Activated naive CD4-positive, alpha-beta T cell (primary cell): ENCODE results near the gene CPOX.
A peak's percentile ranks its signal among the peaks of the same experiment; 100 is the strongest.
"Not testable (repeated sequence)": the region's sequence is repeated elsewhere in the genome, so short reads cannot be mapped to it uniquely, and the experiment has no call there.

Source experiments
- DNase-seq, 4 experiments: peaks; one replicate each; lab custom pipeline; 2025; lab: John Stamatoyannopoulos, UW

The CPOX gene

DNA sequence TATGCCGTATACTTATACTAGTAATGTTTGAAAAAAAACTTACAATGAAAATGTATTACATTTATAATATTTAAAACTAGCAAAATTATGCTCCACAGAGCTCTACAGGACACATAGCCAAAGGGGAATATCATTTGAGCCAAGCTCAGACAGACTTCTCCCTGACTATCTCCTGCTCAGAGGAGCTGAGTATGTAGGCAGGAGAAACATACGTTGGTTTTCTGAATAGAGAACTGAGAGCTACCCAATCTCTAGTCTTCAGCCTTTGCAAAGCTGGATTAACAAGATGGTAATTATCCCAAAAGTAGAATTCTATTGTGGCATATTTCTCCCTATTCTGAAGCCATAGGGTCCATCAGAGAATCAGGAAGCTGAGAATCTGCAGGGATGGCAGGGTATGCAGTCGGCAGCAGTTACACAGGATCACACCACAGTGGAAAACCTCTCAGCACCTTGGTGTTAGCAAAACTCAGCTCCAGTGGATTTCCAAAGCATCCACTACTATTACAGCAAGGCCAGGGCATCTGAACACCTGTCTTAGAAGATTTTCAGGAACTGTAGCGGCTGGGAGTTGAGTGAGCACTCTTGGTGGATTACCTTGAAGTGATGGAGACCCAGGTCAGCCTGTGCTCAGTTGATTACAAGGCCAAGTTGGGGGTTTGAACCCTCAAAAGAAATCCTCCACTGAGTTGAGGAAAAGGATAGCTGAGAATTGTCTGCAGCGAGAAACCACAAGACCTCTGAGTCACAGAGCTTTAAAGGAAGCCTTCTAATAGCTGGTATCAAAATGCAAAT is 31.5 kb downstream of the CPOX start:
- DNase-seq, result no peak

DNA sequence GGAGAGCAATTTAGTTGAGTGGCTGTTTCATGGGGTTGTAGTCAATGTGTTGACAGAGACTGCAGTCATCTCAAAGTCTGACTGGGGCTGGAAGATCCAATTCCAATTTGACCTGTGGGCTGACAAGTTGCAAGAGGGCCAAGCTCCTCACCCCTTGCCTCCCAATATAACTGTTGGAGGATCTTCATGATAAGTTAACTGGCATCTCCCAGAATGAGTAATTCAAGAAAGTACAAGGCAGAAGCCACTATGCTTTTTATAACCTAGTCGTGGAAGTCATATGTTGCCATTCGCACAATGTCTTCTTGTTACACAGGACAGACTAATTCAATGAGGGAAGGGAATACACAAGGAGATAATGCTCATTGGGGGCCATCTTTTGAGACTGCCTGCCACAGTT is 32.5 kb downstream of the CPOX start:
- DNase-seq, result no peak

DNA sequence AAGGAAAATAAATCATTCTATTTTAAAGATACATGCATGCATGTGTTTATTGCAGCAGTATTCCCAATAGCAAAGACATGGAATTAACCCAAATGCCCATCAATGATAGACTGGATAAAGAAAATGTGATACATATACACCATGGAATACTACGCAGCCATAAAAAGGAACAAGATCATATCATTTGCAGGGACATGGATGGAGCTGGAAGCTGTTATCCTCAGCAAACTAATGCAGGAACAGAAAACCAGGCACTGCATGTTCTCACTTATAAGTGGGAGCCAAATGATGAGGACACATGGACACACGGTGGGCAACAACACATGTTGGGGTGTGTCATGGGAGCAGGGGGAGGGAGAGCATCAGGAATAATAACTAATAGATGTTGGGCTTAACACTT is 33.6 kb downstream of the CPOX start:
- DNase-seq, result not testable (repeated sequence)

DNA sequence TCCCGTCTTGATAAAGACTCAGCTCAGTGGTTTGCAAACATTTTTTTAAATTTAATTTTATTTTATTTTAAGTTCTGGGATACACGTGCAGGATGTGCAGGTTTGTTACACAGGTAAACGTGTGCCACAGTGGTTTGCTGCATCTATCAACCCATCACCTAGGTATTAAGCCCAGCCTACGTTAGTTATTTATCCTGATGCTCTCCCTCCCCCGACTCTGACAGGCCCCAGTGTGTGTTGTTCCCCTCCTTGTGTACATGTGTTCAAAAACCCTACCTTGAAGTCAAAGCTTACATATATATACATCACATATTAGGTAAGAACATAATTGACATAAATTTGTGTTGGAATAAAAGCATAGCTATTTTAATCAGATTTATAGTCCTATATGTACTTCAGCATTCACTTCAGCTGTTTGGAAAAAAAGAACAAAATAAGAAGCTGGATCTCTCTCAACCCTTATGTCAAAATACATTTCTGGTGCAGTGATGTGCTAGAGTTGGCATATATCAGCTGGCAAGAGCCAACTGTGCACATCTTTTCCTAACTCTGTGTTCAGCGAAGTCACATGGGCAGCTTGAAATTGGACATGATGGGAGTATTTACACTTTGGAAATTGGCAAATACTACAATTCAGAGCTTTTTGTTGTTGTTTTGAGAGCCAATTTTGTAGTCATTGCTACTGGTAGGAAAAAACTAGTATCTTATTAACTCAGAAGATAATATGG is 35.1 kb downstream of the CPOX start:
- DNase-seq, result no peak

DNA sequence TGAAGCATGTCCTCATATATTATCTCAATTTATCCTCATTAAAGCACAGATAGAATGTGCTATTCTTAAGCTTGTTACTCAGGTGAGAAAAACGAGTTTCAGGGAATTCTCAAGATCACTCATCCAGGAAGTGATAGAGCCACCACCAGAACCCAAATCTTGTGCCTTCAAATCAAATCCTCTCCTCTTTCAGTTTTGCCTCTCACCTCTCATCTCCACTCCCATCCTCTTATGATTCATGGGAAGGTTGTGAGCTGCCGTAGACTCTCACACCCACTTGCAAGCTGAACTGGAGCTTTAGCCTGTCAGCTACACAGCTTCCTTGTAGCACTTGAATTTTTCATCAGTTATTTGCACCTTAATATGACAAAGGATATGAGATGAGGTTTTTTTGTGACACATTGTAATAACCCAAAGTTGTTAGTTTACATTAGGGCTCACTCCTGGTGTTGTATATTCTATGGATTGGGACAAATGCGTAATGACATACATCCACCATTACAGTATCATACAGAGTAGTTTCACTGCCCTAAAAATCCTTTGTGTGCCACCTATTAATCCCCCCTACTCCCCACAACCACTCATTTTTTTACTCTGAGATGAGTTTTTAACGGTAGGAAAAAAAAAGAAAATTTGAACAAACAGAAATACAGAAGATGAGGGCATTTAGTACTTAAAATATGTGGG is 35.9 kb downstream of the CPOX start:
- DNase-seq, result no peak

DNA sequence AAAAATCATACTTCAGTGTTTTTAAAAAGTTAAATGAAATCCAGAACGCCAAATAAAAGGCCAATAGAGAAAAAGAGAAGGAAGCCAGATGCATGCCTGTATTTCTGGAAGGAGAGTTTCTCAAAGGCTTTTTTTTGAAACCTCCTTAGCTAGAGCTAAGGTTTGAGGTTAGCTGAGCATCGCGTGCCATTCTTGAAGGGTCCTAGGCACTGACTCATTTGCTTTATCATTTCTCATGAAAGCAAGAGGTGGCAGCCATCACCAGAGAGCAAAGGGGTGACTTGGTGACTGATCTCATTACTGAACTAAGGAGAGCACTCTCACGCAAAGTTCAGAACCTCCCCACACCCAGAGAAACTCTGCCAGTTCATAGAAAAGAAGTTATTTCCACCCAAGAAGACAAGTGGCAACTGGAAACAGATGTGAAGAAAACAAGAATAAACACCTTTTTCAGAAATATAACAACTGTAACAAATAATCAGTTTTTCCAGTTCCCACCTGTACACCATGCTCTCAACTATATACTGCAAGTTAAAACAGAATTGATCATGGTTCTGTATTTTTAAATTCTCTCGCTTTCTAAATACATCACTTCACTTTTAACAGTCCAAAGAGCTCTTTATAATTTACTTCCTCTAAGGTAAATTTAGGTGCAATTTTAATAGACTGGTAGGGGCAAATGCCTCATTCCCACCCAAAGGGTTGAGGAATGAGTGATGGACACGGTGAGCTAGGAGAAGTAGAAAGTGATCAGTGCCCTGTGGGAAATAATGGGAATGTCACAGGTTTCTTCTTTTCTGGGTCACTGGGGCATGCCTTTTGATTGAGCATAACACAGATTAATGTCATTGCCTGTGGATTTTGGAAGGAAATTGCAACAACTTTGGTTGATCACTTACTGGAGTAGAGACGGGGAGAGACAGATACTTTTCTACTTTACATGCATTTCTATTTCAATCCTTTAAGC is 37.0 kb downstream of the CPOX start:
- peak in 1 of 4 experiments; percentile 6 for DNase-seq

DNA sequence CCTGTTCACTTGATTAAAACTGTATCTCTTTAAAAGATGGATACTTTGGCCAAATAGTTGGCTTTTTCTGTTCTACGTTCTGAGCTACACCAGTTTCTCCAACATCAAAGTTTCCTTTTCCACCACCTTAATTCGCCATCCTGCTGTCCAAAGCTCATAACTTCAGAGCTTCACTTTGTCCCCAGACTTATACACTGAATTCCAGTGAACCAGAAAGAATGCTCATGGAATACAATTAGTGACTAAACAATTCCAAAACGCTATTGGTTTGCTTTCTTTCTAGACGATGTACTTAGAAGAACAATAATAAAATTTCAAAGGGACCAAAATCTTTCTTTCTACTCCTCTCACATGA is 38.4 kb downstream of the CPOX start:
- DNase-seq, result no peak

DNA sequence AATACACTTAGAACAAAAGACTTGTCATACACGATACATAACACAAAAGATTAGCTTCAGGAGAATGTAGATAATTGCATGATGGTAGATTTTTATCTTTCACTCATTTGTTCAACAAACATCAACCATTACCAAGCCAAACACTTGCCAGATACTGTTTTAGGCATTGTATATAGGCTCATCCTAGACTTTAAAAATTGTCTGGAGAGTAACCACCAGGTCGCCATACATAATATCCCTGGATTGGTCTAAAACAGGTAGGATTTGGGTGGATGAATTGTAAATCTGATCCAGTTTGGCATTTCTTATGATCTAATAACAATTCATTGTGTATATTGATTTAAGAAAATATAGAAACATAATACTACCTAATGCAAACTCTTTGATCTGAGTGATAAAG is 38.8 kb downstream of the CPOX start:
- no peak for DNase-seq

DNA sequence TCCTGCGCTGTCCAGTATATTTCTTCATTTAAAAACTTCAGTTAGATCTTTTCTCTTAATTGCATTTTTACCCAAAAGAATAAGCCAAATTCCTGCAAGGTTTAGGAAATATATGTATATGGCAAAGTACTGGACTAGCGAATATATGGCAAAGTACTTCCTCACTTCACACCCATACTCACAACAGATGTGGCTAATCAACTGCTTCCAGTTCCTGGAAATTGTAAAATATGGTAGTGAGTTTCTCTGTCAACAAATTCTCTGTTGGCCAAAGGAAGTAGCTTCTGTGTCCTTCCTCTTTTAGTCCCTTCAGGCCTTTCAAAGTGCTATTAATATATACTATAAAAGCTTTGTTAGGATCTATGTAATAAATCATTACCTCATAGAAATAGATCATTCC is 39.7 kb downstream of the CPOX start:
- DNase-seq, result no peak

DNA sequence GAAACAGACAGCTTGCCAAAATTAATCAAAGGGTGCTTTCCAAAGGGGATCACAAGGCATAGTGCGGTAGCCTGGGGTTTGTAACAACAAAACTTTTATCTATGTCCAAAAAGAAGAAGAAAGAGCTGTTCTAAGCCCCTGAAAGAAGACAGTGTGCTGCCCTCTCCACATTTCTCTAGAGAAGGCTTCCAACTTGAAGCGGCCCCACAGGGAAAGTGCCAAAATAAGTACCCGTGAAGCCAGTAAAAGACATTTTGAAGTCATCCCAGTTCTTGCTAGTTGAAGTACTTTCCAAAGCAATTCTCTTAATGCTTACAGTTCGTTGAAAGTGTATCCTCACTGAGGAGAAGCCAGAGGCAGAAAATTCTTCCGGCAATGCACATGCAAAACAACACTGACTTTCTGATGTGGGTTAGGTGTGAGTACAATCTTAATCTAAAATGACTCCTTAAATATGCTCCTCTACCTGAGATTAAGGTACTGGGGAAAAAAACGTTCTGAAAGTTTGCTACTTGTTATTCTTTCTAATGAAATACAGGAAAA is 40.3 kb downstream of the CPOX start:
- DNase-seq, result no peak

DNA sequence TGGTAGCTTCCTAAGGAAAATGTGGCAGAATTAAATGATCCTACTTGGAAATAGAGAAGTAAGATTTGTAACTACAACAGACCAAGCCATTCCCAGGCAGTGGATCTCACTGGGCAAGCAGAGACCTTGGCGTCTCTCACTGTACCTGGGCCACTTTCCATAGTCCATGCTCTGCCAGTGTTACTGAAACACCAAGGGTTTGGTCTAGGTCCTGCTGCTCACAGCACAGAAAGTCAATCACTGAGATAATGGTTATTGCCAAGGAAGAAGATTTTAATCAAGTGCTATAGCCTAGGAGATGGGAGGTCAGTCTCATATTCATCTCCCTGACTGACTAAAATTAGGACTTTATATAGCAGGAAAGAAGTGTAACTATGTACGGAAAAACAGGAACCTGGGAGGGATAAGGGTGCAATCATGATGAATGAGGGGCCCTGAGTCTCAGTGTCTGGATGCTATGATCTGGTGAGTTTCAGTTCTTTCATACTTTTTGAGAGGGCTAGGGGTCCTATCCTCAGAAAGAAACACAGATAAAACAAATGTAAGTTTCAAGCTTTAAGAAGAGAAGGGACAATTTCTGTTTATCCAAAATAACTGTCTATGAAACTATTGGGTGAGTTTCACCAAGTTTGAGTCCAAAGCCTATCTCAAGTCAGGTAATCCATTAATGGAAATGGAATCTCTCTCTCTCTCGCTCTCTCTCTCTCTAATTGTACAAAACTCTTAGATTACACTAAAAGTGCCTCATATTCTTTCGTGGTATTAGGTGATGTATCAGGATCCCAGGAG is 41.0 kb downstream of the CPOX start:
- DNase-seq, result no peak

DNA sequence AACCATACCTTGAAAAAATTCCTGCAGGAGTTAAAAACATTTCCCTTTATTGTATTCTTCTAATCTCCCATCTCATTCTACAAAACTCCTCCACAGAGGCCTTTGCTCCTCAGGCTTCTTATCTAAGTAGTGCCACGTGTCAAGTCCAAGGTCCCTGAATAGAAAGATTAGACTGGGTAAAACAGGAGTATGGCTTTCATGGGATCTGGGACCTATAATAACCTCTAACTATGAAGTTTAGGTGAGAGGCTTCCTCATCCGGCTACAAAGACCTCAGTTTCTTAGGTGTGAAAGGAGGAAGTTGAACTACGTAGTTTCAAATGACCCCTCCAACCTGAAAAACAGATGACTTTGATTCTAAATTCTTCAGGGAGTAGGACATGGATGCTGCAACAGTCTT is 41.7 kb downstream of the CPOX start:
- DNase-seq, result no peak

DNA sequence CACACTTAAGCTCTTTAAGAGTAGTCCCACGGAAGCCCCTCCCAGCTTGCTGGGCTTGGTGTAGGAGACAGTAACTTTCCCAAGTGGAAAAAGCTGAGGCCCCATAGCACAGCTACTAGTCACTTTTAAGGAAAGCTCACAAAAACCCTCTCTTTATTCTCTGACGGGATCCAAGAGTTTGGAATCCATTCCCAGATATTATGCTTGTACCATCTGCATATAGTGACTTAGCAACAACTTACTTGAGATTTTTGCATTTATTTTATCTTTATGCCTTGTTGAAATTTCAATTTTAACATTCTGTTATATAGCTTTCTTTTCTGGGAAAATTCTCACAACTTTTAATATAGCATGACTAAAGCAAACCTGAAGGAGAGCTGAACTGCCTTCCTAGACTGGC is 42.2 kb downstream of the CPOX start:
- DNase-seq, result no peak

DNA sequence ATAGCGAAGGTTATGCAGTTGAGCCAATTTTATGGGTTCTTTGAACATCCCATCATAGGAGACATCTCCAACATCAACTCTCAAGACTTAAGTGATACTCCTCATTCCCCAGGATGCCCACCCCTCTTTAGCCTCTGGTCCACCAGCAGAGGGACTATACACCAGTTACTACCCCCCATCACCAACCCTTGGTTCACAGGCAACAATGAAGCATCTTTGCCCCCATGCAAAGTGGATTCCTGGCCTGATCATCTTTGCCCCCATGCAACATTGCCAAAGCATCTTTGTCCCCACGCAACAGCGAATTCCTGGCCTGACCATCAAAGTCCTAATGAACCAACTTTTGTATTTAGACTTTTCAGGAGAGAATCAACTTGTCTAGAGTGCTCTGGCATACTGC is 42.6 kb downstream of the CPOX start:
- DNase-seq, result no peak

DNA sequence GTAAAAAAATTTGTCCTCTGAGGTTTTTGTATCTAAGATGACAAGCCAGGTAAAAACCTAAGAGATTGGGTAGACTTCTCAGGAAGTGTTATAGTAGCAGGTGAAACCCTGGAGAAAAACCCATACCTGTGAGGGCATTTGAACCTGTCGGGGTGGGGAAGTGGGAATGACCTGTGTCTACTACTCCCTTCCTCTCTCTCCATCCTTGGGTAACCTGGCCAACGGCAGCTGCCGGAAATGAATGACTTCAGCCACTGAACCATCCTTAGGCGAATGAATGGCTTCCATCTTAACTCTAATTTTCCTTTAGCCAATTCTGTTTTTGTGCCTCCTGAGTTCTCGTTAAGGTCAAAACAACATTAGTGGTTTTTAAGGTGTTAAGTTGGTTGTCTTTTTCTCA is 44.9 kb downstream of the CPOX start:
- no peak for DNase-seq

DNA sequence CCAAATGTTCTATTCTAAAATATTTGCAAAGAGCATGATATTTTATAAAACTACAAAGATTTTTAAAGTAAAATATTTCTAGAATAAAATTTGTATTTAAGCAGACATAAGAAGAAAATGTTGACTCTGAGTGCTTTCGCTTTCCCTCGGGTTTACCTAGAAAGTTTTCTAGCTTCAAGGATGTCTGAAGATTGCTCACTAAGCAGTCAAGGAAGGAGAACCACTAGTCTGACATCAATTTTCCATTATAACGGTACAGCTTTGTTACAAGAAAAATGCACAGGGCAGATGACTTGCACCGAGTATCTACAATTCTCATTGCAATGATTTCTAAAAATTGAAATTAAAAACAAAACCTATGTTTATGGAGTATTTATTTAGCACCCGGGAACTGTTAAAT is 47.5 kb downstream of the CPOX start:
- no peak for DNase-seq

DNA sequence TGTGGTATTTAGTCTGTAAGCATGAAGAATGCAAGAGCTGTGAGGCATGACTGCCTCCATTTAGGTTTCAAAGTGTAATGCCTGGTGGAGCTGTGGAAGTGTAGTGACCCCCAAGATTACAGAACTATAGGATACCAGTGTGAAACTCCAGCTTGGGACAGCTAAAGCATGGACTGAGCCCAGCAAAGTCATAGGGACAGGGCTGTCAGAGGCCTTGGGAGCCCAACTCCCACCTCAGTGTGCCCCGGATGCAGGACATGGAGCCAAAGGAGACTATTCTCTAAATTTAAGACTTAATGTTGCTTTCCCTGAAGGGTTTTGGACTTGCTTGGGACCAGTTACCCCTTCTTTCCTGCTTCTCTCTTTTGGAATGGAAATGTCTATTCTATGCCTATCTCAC is 50.8 kb downstream of the CPOX start:
- DNase-seq, result no peak

DNA sequence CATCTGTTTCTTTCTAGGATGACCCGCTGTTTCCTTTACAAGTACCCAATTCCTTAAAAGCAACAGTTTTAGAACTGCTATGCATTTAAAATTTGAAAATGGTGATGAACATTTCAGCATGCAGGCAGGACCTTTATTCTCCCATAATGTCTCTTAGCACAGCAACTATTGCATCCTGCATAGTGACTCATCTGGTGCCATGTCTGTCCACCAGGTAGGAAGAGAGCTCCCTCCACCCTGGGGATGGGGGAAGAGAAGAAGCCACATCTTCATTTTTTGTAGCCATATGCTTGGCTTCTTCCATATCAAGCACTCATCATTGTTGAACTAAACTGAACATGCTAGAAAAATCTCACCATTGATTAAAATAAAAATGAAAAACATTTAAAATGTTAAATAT is 51.7 kb downstream of the CPOX start:
- no peak for DNase-seq

DNA sequence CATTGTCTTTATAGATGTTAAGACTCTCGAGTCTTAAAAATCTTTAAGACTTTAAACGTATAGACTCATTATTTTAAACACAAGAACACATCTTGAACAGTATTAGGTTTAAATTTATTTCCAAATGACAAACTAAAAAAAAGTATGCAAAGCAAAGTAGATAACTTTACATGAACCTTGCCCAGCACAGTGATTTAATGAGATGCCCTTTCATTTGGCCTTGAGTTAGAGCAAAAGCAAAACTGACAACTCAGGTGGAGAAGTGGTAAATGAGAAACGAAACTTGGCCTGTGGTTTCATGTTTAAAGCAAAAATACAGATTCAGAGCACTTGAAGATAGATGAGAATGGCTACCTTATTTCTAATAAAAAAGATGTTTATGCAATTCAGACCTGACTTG is 53.1 kb downstream of the CPOX start:
- no peak for DNase-seq

DNA sequence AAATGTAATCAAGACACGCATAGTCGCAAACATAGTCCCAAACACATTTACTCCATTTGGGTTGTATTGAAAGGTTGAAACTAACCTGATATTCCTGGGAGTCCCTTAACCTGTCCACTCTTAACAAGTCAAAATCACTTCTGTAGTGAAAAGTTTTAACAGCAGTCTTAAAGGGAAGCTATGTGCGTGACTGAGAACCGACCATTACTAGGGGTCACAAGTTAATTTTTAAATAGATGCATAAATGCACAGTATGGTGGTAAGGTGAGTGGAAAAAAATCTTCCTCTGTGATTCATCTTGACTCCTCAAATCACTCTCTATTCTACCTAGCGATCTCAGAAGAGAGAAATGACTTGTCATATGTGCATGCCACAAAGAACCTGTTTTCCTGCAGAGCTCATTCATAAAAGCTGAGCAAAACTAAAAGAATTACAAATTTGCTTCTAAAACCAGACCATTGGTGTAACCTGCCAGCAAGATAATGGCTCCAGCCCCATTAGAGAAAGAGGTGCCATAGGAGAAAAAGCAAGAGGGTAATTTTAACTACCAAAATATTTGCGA is 56.9 kb downstream of the CPOX start:
- DNase-seq, result no peak

DNA sequence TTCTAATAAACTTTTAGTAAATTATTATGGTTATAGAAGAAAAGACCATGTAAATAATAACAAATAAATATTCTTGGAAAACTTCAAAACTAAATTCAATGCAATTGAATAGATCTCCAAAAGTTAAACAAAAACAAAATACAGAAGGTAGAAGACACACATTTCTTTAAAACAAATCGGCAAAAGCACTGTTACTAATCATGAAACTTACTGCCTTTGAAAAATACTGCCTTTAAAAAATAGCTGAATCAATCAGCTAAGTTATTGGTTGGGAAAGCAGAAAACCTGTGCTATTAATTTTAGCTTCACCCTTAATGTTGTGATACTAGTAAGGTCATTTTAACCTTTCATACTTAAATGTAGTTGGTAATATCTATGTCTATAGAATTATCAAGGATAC is 58.7 kb downstream of the CPOX start:
- no peak for DNase-seq
